Measurements from ENCODE around the gene SBF2.

The SBF2 gene

DNA sequence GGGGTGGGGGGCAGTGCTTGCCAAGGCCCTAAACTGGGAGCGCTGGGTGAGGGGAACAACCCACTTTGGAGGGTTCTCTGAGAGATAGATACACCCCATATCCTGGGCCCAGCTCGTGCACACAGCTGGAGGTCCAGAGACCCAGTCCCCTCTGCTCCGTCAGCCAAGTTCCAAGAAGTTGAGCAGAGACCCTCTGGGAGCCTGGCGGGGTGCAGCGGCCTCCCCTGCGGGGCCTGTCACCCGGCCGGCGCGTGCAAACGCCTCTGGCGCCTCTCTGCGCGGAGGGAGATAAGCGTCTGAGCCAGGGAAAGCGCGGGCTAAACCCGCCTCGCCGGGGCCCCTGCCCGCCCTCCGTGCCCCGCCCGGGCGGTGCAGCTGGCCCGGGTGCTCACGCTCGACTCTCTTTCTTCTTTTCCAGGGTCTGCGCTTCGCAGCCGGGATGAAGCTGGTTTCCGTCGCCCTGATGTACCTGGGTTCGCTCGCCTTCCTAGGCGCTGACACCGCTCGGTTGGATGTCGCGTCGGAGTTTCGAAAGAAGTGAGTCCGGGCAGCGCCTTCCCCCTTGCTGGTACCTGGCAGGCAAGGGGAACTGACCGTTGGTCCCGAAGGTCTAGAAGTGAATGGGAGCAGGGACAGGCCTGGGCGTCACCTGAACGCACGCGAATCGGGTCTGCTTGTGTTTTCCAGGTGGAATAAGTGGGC, 11.4 kb upstream of the SBF2 start:
- TF ChIP-seq, protein P1, sequence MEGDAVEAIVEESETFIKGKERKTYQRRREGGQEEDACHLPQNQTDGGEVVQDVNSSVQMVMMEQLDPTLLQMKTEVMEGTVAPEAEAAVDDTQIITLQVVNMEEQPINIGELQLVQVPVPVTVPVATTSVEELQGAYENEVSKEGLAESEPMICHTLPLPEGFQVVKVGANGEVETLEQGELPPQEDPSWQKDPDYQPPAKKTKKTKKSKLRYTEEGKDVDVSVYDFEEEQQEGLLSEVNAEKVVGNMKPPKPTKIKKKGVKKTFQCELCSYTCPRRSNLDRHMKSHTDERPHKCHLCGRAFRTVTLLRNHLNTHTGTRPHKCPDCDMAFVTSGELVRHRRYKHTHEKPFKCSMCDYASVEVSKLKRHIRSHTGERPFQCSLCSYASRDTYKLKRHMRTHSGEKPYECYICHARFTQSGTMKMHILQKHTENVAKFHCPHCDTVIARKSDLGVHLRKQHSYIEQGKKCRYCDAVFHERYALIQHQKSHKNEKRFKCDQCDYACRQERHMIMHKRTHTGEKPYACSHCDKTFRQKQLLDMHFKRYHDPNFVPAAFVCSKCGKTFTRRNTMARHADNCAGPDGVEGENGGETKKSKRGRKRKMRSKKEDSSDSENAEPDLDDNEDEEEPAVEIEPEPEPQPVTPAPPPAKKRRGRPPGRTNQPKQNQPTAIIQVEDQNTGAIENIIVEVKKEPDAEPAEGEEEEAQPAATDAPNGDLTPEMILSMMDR (IDR thresholded peaks at IDR 0.05; ENCODE audit: borderline replicate concordance, control extremely low read depth, extremely low read depth, insufficient read depth, missing control alignments): no peak
- in situ Hi-C loops (cut with MboI; ENCODE audit: low sequenced_read_pairs, unreplicated experiment): loop anchor here (25.0 kb wide), 2 partner anchors 318 to 443 kb away; no protein-coding TSS in a partner anchor
- DNase-seq (ENCODE audit: low spot score): peak; percentile 36

DNA sequence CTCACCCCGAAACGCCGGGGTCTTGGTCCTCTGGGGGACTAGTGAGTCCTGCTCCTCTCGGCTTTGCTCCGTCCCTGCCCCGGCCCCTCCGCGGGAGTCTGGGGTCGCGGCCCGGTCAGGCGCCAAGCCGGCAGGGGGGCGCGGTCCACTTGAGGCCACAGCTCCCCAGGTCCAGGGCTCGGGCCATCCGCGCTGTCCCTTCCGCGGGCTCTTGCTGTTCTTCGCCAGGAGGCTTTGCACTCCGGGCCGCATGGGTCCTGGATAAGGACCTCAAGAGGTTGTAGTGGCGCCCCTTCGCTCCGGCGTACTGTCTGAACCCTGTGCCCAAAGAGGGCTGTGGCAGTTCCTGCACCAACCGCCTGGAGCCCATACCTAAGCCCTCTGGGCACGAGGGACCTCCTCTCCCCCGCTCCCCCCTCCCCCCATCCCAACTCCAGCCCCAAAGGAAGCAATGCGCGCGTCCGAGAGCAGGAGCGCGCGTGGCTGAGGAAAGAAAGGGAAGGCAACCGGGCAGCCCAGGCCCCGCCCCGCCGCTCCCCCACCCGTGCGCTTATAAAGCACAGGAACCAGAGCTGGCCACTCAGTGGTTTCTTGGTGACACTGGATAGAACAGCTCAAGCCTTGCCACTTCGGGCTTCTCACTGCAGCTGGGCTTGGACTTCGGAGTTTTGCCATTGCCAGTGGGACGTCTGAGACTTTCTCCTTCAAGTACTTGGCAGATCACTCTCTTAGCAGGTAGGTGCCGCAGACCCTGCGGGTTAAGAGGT, 10.7 kb upstream of the SBF2 start, which contains the start of gene ADM:
Gene ADM, plus strand, starts transcription at position 579 of the 767 bp plus-strand sequence. CDS start 628 bp downstream, outside the sequence.
- TF ChIP-seq, protein P1 (IDR thresholded peaks at IDR 0.05; ENCODE audit: borderline replicate concordance, control extremely low read depth, extremely low read depth, insufficient read depth, missing control alignments): peak; percentile 61
- DNase-seq (ENCODE audit: low spot score): peak; percentile 73
- in situ Hi-C loops (cut with MboI; ENCODE audit: low sequenced_read_pairs, unreplicated experiment): loop anchor here (25.0 kb wide), 2 partner anchors 317 to 442 kb away; no protein-coding TSS in a partner anchor

DNA sequence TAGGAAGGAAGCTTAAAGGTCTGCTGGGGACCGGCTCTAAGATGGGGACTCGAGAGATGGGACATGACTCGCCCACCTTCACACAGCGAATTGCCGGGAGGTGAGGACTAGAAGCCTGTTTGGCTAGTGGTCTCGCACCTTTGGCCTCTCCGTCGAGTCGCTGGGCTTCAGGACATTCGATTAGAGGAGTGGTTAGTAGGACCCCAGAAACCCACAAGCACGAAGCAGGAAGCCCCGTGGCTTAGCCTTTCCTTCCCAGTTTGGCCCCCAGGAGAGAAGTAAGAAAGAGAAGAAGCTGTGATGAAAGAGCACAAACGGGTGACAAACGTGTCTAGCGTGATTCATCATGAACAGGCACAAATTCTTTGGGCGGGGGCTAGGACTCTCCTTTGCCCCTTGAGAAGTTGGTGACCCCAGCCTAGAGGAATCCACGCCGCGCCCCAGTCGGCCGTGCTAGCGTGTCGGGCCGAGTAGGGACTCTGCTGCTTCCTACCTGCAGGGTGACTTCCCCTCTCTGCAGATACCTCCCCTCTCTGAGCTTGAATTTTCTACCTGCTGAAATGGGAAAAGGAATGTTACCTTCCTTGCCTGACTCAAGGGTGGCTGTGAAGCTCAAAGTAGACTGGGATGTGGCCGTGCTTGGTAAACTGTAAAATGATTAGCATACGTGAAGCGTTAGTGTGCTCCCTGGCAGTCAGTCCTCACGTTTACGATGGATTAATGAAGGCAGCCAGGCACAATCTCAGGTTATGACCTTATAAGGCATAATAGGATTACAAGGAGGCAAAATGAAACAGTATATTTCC, 9.7 kb upstream of the SBF2 start:
- peak; percentile 45 for DNase-seq (ENCODE audit: low spot score)
- in situ Hi-C loops (cut with MboI; ENCODE audit: low sequenced_read_pairs, unreplicated experiment): loop anchor here (25.0 kb wide), 2 partner anchors 316 to 441 kb away; no protein-coding TSS in a partner anchor
- TF ChIP-seq, protein P1 (IDR thresholded peaks at IDR 0.05; ENCODE audit: borderline replicate concordance, control extremely low read depth, extremely low read depth, insufficient read depth, missing control alignments): peak; percentile 1

DNA sequence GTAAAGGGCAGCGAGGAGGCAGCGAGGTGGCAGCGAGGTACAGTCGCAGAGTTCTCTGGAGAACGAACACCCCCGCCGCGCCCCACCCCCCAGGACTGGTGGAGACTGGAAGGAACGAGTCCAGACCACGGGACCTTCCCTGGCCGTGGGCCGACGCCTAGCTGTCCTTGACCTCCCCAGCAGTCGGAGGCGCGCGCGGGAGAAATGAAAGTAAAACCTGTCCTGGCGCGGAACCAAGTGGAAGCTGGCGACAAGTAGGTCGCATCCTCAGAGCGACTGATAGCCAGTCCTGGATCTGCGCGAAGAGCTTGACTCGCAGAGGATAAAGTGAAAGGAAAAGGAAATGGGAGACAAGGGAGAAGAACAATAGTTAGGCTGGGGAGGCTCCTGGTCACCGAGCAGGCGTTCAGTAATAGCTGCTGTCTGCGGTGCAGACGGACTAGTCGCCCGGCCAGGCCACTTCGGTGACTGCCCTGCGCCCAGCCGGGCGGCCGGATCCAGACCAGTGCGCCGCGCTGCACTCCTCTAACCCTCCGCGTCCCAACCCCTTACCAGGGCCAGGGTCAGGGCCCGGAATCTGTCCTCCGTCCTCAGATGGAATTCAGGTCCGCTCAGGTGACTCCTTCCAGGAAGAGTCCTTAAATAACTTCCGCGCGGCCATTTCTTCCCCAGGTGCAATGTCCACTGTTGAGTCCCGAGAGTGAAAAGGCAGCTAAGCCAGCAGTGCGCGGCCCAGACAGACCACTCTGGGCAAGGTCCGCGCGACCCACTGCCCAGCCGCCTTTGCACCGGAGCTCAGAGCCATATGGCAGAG, 8.9 kb upstream of the SBF2 start:
- TF ChIP-seq, protein P1 (IDR thresholded peaks at IDR 0.05; ENCODE audit: borderline replicate concordance, control extremely low read depth, extremely low read depth, insufficient read depth, missing control alignments): no peak
- peak; percentile 60 for DNase-seq (ENCODE audit: low spot score)
- in situ Hi-C loops (cut with MboI; ENCODE audit: low sequenced_read_pairs, unreplicated experiment): loop anchor here (25.0 kb wide), 2 partner anchors 316 to 441 kb away; no protein-coding TSS in a partner anchor

DNA sequence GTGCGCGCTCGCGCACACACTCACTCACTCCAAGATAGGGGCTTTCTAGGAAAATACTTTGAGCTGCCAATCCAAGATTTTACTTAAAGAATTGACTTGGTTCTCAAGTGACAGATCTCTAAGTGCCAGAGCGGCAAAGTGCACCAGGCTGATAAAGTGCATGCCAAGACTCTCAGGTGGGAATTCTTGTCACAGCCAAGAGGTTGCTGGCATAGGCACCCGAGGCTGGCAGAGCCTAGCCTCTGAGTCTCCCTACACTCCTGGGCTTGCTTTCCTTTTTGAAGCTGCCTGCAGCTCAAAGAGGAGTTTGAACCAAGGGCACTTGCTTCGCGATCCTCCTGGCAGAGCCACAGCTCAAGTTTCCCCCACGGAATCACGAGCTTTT, 8.3 kb upstream of the SBF2 start:
- in situ Hi-C loops (cut with MboI; ENCODE audit: low sequenced_read_pairs, unreplicated experiment): loop anchor here (25.0 kb wide), 2 partner anchors 315 to 440 kb away; no protein-coding TSS in a partner anchor
- DNase-seq (ENCODE audit: low spot score): no peak
- TF ChIP-seq, protein P1 (IDR thresholded peaks at IDR 0.05; ENCODE audit: borderline replicate concordance, control extremely low read depth, extremely low read depth, insufficient read depth, missing control alignments): no peak
